NOMO-1 treated with dmso at 0.1 percent for 144 hours (cell line): ENCODE measurements around the gene SDHD.
"Not testable (repeated sequence)": the region's sequence is repeated elsewhere in the genome, so short reads cannot be mapped to it uniquely, and the experiment has no call there.

Experiments used
- DNase-seq: peaks from one replicate; lab custom pipeline; 2025; ENCODE audit not compliant: unreplicated experiment; lab: John Stamatoyannopoulos, UW

SDHD gene

GRCh38 chr11:112086422-112087191, at the start of gene SDHD, which contains the start of gene TIMM8B:
Gene SDHD, plus strand, starts transcription at chr11:112086873. Its CDS starts 35 bp downstream, at chr11:112086908.
Gene TIMM8B, minus strand, starts transcription at chr11:112086756. Its CDS starts 33 bp downstream, at chr11:112086723.
- DNase-seq = peak; percentile 98

GRCh38 chr11:112037527-112037926, 49.1 kb upstream of the SDHD start:
- DNase-seq = no peak

GRCh38 chr11:112042161-112042960, 44.3 kb upstream of the SDHD start:
- no peak for DNase-seq

- no peak for DNase-seq
Measured at GRCh38 chr11:112042961-112043304, 43.7 kb upstream of the SDHD start.

- no peak for DNase-seq
Measured at GRCh38 chr11:112044961-112045360, 41.7 kb upstream of the SDHD start.

DNA sequence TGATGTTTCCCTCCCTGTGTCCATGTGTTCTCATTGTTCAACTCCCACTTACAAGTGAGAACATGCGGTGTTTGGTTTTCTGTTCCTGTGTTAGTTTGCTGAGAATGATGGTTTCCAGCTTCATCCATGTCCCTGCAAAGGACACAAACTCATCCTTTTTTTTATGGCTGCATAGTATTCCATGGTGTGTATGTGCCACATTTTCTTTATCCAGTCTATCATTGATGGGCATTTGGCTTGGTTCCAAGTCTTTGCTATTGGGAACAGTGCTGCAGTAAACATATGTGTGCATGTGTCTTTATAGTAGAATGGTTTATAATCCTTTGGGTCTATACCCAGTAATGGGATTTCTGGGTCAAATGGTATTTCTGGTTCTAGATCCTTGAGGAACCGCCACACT, 40.0 kb upstream of the SDHD start:
- DNase-seq = not testable (repeated sequence)

DNA sequence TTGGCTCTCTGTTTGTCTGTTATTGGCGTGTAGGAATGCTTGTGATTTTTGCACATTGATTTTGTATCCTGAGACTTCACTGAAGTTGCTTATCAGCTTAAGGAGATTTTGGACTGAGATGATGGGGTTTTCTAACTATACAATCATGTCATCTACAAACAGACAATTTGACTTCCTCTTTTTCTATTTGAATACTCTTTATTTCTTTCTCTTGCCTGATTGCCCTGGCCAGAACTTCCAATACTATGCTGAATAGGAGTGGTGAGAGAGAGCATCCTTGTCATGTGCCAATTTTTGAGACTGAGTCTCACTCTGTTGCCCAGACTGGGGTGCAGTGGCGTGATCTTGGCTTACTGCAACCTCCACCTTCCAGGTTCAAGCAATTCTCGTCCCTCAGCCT, 38.4 kb upstream of the SDHD start:
- DNase-seq = not testable (repeated sequence)

DNA sequence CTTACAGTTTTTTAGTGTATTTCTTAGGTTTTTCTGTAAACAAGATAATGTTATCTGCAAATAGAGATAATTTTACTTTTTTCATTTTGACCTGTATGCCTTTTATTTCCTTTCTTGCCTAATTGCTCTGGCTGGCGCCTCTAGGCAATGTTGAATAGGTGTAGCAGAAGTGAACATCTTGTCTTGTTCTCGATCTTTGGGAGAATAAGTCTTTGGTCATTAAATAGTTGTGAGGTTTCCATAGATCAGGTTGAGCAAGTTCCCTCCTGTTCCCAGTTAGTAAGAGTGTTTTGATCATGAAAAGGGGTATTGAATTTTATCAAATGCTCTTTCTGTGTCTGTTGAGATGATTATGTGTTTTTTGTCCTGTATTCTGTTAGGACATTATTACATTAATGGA, 36.9 kb upstream of the SDHD start:
- DNase-seq = no peak

GRCh38 chr11:112050721-112051120, 36.0 kb upstream of the SDHD start:
- no peak for DNase-seq

- DNase-seq = no peak
Measured at GRCh38 chr11:112051768-112052167, 34.9 kb upstream of the SDHD start.

DNA sequence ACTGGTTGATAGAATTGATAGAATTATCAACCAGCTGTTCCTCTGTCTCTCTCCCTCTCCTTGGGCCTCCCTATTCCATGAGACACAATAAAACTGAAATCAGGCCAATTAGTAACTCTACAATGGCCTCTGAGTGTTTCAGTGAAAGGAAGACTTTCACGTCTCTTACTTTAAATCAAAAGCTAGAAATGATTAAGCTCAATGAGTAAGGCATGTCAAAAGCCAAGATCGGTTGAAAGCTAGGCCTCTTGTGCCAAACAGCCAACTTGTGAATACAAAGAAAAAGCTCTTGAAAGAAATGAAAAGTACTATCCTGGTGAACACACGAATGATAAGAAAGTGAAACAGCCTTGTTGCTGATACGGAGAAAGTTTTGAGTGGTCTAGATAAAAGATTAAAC, 29.5 kb upstream of the SDHD start:
- no peak for DNase-seq

DNA sequence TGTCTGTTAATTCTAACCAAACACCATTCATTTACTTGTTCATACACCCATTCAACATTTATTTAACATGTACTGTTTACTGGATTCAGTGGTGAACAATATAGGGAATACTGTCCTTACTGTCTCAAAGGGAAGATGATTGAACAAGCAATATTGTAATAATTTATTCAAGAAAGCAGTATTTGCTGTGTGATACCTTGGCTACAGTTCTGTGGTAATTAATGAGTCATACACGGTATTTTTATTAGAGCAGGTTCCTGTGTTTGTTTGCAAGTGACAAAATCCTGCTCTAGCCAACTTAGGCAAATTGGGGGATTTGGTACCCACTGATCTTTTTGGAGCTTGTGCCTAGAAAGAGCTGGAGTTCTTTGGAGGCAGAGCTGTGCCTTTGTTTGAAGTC, 28.6 kb upstream of the SDHD start:
- no peak for DNase-seq

DNA sequence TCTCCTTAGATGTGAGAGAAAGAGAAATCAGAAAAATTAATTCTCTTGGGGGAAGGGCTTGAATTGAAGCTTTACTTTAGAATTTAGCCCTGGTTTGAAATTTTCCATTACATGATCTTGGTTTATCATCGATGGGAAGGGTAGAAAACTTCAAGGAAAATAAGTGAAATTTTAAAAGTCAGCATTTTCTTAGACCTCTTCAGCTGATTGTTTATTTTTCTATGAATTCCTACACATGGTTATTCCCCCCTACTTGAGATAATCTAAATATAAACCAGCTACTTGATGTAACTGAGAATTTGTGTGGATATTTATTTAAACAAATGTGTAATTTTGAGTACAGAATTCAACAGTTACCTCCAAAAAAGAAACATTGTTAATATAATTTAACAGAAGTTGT, 23.8 kb upstream of the SDHD start:
- DNase-seq = no peak

- peak; percentile 73 for DNase-seq
Measured at GRCh38 chr11:112073941-112074811, 12.5 kb upstream of the SDHD start, which contains the start of the genes NKAPD1 and PIH1D2. Gene NKAPD1, plus strand, starts transcription at chr11:112074299. Its CDS starts 1,276 bp downstream, at chr11:112075575. Gene PIH1D2, minus strand, starts transcription at chr11:112074017. Its CDS starts 843 bp downstream, at chr11:112073174.

DNA sequence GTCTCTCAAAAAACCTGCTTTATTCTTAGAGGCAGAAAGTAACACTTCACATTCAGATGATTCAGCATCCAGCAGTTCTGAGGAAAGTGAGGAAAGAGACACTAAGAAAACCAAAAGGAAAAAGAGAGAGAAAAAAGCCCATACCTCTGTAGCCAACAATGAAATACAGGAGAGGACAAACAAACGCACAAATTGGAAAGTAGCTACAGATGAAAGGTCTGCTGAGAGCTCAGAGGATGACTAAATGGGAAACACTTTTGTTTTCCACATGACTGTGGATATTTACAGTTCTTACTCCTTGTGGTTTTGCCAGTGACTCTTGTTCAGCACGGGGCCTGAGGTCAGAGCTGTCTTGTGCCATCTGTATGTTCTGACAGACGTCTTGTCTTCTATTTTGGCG, 3.9 kb upstream of the SDHD start:
- no peak for DNase-seq

GRCh38 chr11:112085822-112086421, 751 bp upstream of the SDHD start:
- no peak for DNase-seq

DNA sequence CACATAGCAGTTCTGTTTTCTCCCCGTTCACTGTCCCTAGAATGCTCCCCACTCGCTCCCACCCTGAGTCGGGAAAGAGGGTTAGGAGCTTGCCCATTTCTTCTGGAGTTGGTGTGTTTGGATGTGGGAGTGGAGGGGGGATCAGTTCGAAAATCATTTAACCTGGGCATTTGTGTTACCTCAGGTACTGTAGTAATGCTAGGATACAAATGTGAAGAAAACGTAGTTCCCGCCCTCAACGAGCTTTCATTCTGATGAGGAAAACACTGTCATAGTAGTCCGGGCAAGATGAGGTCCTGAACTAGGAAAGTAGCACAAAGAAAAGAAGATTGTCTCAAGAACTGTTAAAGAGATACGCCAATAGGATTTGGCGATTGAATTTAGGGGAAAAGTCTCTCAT, 539 bp downstream of the SDHD start:
- DNase-seq = no peak

- not testable (repeated sequence) for DNase-seq
Measured at GRCh38 chr11:112095302-112095701, 8.6 kb downstream of the SDHD start.

DNA sequence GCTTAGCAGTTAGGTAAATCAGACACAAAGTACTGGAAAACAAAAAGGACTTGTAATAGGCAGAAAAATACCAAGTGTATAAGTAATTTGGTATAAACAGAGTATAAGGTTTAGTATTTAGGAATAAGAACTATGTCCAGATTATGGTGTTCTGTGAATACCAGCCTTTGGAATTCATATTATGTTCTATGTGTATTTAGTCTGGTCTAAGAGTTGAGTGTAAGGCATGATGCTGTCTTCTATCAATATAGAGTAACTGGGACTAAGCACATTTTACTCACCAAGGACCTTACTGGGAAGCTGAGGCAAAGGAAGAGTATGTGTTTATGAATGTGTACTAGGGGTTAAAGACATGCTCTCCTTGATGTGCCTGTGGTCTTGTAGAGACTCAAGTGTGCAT, 9.5 kb downstream of the SDHD start:
- DNase-seq = no peak

DNA sequence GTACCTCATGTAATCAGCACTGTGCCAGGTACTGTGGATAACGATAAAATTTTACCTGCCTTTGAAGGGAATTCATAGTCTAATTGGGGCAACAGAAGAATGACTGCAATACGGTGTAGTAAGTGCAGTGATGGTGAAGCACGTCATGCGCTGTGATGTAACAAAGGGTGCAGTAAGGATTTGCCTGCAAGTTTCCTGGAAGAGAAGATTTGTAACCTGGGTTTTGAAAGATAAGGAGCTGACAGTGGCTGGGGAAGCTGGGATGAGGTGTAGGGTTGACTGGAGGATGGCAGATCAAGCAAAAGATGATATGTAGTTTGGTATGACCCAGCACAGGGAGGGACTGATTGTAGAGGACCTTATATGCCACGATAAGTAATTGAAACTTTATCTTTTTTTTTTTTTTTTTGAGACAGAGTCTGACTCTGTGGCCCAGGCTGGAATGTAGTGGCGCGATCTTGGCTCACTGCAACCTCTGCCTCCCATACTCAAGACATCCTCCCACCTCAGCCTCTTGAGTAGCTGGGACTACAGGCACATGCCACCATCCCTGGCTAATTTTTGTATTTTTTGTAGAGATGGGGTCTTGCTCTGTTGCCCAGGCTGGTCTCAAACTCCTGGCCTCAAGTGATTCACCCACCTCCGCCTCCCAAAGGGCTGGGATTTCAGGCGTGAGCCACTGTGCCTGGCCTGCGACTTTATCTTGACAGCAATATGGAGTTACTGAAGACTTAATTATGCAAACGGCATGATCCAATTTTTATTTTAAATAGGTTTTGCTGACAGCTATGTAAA, 11.3 kb downstream of the SDHD start:
- no peak for DNase-seq
